Mesothelial cell of epicardium (in vitro differentiated cells): ENCODE data around the gene CKAP2. TPM values are rescaled to one million over a fixed set of nuclear protein-coding genes. Genes with fewer than 3 reads are reported as not detected.

Experiments
- DNase-seq, 2 experiments: peaks; one replicate each; pipeline ENCODE4 v3.0.0; 2021; ENCODE audit warnings: low spot score in 2 of 2; ENCODE audit not compliant: unreplicated experiment in 2 of 2
- H3K27ac Mint-ChIP-seq: 2 replicates; pipeline ENCODE4 v1.8.0; 2021; ENCODE audit warnings: mixed read lengths
- H3K27me3 Mint-ChIP-seq: 2 replicates; pipeline ENCODE4 v1.8.0; 2021; ENCODE audit warnings: low read depth, mixed read lengths
- H3K36me3 Mint-ChIP-seq: 2 replicates; pipeline ENCODE4 v1.8.0; 2021; ENCODE audit warnings: mixed read lengths
- H3K4me1 Mint-ChIP-seq: 2 replicates; pipeline ENCODE4 v1.8.0; 2021; ENCODE audit warnings: mixed read lengths
- H3K4me3 Mint-ChIP-seq: 2 replicates; pipeline ENCODE4 v1.8.0; 2021; ENCODE audit warnings: mild to moderate bottlenecking, moderate library complexity, mixed read lengths
- H3K9me3 Mint-ChIP-seq: 2 replicates; pipeline ENCODE4 v1.8.0; 2021; ENCODE audit warnings: mixed read lengths
- CTCF ChIP-seq: fragments of 200-600 bp; sonication (generic); IDR thresholded peaks from one replicate; pipeline ENCODE4 v1.5.0; 2021; ENCODE audit warnings: antibody characterized with exemption; ENCODE audit not compliant: unreplicated experiment
- total RNA-seq: library from RNA; stranded (reverse); gene quantifications from 3 replicates; pipeline ENCODE4 v1.2.1, GENCODE V29; 2021

CKAP2 gene
- total RNA-seq, 1 donor from 2014 or later, result 40.4 TPM

- peak within 1 kb of the TSS; percentile 98 for H3K27ac Mint-ChIP-seq
- peak; percentile 100 for TF ChIP-seq CTCF
- peak within 1 kb of the TSS; percentile 98 for H3K4me3 Mint-ChIP-seq
- H3K36me3 Mint-ChIP-seq, result no peaks in the 10 kb centered on the region
- no peaks in the 10 kb centered on the region for H3K27me3 Mint-ChIP-seq
- H3K9me3 Mint-ChIP-seq, result no peaks in the 10 kb centered on the region
- peak; percentile 93 to 99 for DNase-seq
- peaks cover 36% of the 10 kb centered on the region for H3K4me1 Mint-ChIP-seq
These were observed 5.1 kb upstream of the CKAP2 start, which contains the start of gene VPS36 for GRCh38 chr13:52450012-52450792. VPS36 (minus strand) TSS chr13:52450634; CDS start chr13:52450594, 40 bp downstream.

- Mint-ChIP-seq H3K27ac (peak overlapping the region; percentile 61), H3K27me3 (no peaks in the 10 kb centered on the region), H3K36me3 (no peaks in the 10 kb centered on the region), H3K4me1 (peaks cover 36% of the 10 kb centered on the region), H3K9me3 (no peaks in the 10 kb centered on the region), H3K4me3 (peak overlapping the region; percentile 77)
- TF ChIP-seq CTCF, result peak; percentile 74
- no peak for DNase-seq
These were observed 4.5 kb upstream of the CKAP2 start for GRCh38 chr13:52450793-52451116.

- no peaks in the 10 kb centered on the region for H3K9me3 Mint-ChIP-seq
- TF ChIP-seq CTCF, result no peak
- peak overlapping the region; percentile 61 for H3K27ac Mint-ChIP-seq
These were observed 4.0 kb upstream of the CKAP2 start for GRCh38 chr13:52451135-52451804.

GRCh38 chr13:52452470-52452869 is 2.8 kb upstream of the CKAP2 start:
- DNase-seq, result no peak
- no peaks in the 10 kb centered on the region for H3K9me3 Mint-ChIP-seq
- H3K27me3 Mint-ChIP-seq, result no peaks in the 10 kb centered on the region
- H3K4me3 Mint-ChIP-seq, result no peak overlapping the region
- H3K4me1 Mint-ChIP-seq, result peaks cover 45% of the 10 kb centered on the region
- TF ChIP-seq CTCF, result no peak
- no peaks in the 10 kb centered on the region for H3K36me3 Mint-ChIP-seq
- no peak overlapping the region for H3K27ac Mint-ChIP-seq

More at GRCh38 chr13:52451135-52451804, 4.0 kb upstream of the CKAP2 start:
- Mint-ChIP-seq H3K36me3 (no peaks in the 10 kb centered on the region), H3K27me3 (no peaks in the 10 kb centered on the region), H3K4me3 (peak overlapping the region; percentile 77), H3K4me1 (peaks cover 37% of the 10 kb centered on the region)
- no peak for DNase-seq

- no peak for DNase-seq
- peak overlapping the region; percentile 95 for H3K4me3 Mint-ChIP-seq
- no peaks in the 10 kb centered on the region for H3K27me3 Mint-ChIP-seq
These were observed 839 bp upstream of the CKAP2 start for GRCh38 chr13:52454459-52454819.

More at GRCh38 chr13:52454459-52454819, 839 bp upstream of the CKAP2 start:
- Mint-ChIP-seq H3K36me3 (peaks cover 3% of the 10 kb centered on the region), H3K9me3 (no peaks in the 10 kb centered on the region), H3K27ac (peak overlapping the region; percentile 98), H3K4me1 (peaks cover 38% of the 10 kb centered on the region)
- TF ChIP-seq CTCF, result no peak
